WI38 (cell line): ENCODE measurements around the gene EEPD1.

Experiments used
- H3K4me3 ChIP-seq: 2 replicates; pipeline ENCODE4 v1.5.1; 2011; ENCODE audit warnings: low read depth, mild to moderate bottlenecking, control low read depth, low read length
- CTCF ChIP-seq: IDR thresholded peaks from 2 replicates; pipeline ENCODE4 v1.5.1; 2012; ENCODE audit warnings: low read depth, mild to moderate bottlenecking, control low read depth, low read length

The EEPD1 gene

GRCh38 chr7:36283711-36284130 lies 130.7 kb downstream of the EEPD1 start:
- H3K4me3 ChIP-seq: no peak overlapping the region
- TF ChIP-seq CTCF: no peak

- TF ChIP-seq CTCF: no peak
- no peak overlapping the region for H3K4me3 ChIP-seq
Measured at GRCh38 chr7:36284456-36285090, 131.5 kb downstream of the EEPD1 start.

- H3K4me3 ChIP-seq: no peak overlapping the region
- no peak for TF ChIP-seq CTCF
Measured at GRCh38 chr7:36285276-36285675, 132.2 kb downstream of the EEPD1 start.

GRCh38 chr7:36286226-36286625 lies 133.2 kb downstream of the EEPD1 start:
- H3K4me3 ChIP-seq: no peak overlapping the region

GRCh38 chr7:36286688-36287087 lies 133.6 kb downstream of the EEPD1 start:
- H3K4me3 ChIP-seq: no peak overlapping the region
- TF ChIP-seq CTCF: no peak

More at GRCh38 chr7:36286226-36286625, 133.2 kb downstream of the EEPD1 start:
- TF ChIP-seq CTCF: no peak

- no peak overlapping the region for H3K4me3 ChIP-seq
- TF ChIP-seq CTCF: no peak
Measured at GRCh38 chr7:36287371-36288241, 134.6 kb downstream of the EEPD1 start.

GRCh38 chr7:36288501-36288900 lies 135.4 kb downstream of the EEPD1 start:
- TF ChIP-seq CTCF: no peak
- H3K4me3 ChIP-seq: no peak overlapping the region
